Thyroid gland (tissue), 4 donors: ENCODE data around the gene CGRRF1.

ENCODE experiments used
- POLR2A ChIP-seq, 2 donors: fragments of 450-650 bp; IDR thresholded peaks; one replicate each; pipeline ENCODE4 v1.6.1; 2017; ENCODE audit warnings: antibody characterized with exemption in 2 of 2, mild to moderate bottlenecking in 2 of 2, moderate library complexity in 1 of 2
- TF ChIP-seq, protein P1 (sequence below), 6 experiments: fragments of 200-600 bp in 3 of 6; fragments of 450-650 bp in 3 of 6; sonication (generic) in 3 of 6; IDR thresholded peaks; one replicate each; pipeline ENCODE4 v1.5.1; 2016 to 2019; ENCODE audit warnings: antibody characterized with exemption in 6 of 6, mild to moderate bottlenecking in 2 of 6, inconsistent platforms in 1 of 6, moderate library complexity in 1 of 6

DNA sequence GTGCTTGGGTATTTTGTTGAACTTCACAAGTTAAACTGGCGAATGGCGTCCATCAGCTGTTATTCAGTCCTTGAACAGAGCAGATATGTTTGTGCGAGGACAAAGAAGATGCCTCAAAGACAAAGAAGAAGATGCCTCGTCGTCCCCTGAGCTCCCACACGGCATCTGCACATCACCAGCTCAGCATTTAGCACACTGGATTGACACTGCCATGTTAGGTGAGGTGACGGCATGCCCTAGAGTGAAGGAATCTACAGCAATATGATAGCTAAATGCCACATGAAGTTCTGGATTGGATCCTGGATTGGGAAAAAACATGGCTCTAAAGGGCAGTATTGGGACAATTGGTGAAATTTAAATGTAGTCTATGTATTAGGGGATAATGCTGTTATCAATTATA, 72.6 kb downstream of the CGRRF1 start:
- TF ChIP-seq, protein P1, sequence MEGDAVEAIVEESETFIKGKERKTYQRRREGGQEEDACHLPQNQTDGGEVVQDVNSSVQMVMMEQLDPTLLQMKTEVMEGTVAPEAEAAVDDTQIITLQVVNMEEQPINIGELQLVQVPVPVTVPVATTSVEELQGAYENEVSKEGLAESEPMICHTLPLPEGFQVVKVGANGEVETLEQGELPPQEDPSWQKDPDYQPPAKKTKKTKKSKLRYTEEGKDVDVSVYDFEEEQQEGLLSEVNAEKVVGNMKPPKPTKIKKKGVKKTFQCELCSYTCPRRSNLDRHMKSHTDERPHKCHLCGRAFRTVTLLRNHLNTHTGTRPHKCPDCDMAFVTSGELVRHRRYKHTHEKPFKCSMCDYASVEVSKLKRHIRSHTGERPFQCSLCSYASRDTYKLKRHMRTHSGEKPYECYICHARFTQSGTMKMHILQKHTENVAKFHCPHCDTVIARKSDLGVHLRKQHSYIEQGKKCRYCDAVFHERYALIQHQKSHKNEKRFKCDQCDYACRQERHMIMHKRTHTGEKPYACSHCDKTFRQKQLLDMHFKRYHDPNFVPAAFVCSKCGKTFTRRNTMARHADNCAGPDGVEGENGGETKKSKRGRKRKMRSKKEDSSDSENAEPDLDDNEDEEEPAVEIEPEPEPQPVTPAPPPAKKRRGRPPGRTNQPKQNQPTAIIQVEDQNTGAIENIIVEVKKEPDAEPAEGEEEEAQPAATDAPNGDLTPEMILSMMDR (IDR thresholded peaks at IDR 0.05): no peak
- TF ChIP-seq POLR2A (IDR thresholded peaks at IDR 0.05): no peak
